CD14-positive monocyte (primary cell): ENCODE data around the gene PFN4. TPM values are rescaled to one million over a fixed set of nuclear protein-coding genes. Genes with fewer than 3 reads are reported as not detected.

Source experiments
- DNase-seq, 3 donors: peaks; one replicate each; pipeline ENCODE4 v3.0.0-alpha.2; 2011 to 2022
- H2AFZ ChIP-seq: 2 replicates; pipeline ENCODE4 v1.6.0; 2012; ENCODE audit warnings: mild to moderate bottlenecking, low read depth, low read length, inconsistent platforms; ENCODE audit not compliant: insufficient read depth, poor library complexity, severe bottlenecking
- H3K27ac ChIP-seq, 2 donors: 1 replicate in 1 of 2; 2 replicates in 1 of 2; pipeline ENCODE4 v1.5.1; 2012 to 2013; ENCODE audit warnings: low read length in 2 of 2, control low read depth in 1 of 2, inconsistent platforms in 1 of 2, low read depth in 1 of 2, mild to moderate bottlenecking in 1 of 2
- H3K27me3 ChIP-seq, 2 donors: one replicate each; pipeline versions ENCODE4 v1.6.0 to v1.6.1; 2011 to 2013; ENCODE audit warnings: low read length in 2 of 2; ENCODE audit not compliant: control insufficient read depth in 2 of 2, insufficient read depth in 2 of 2
- H3K36me3 ChIP-seq, 2 donors: replicated peaks in 1 of 2; 1 replicate in 1 of 2; 2 replicates in 1 of 2; pipeline versions ENCODE4 v1.5.1 to v1.6.1; 2012 to 2013; ENCODE audit warnings: low read length in 2 of 2, control low read depth in 1 of 2, inconsistent platforms in 1 of 2, mild to moderate bottlenecking in 1 of 2; ENCODE audit not compliant: insufficient read depth in 2 of 2, control insufficient read depth in 1 of 2
- H3K4me1 ChIP-seq, 2 donors: 1 replicate in 1 of 2; 2 replicates in 1 of 2; pipeline versions ENCODE4 v1.5.1 to v1.6.1; 2012 to 2013; ENCODE audit warnings: low read length in 2 of 2, control low read depth in 1 of 2, inconsistent platforms in 1 of 2, mild to moderate bottlenecking in 1 of 2, moderate library complexity in 1 of 2; ENCODE audit not compliant: insufficient read depth in 2 of 2, control insufficient read depth in 1 of 2
- H3K4me2 ChIP-seq: replicated peaks from 2 replicates; pipeline ENCODE3; 2012; ENCODE audit warnings: low read length, moderate library complexity, mild to moderate bottlenecking; ENCODE audit not compliant: poor library complexity, severe bottlenecking; ENCODE audit errors: extremely low read depth
- H3K4me3 ChIP-seq, 3 experiments: fragments of 200-600 bp in 1 of 3; sonication (generic) in 1 of 3; replicated peaks in 1 of 3; 1 replicate in 2 of 3; 2 replicates in 1 of 3; pipeline ENCODE4 v1.5.1; 2011 to 2013; ENCODE audit warnings: low read length in 3 of 3, mild to moderate bottlenecking in 3 of 3, control low read depth in 2 of 3, low read depth in 2 of 3, inconsistent platforms in 1 of 3, moderate library complexity in 1 of 3
- H3K79me2 ChIP-seq: 2 replicates; pipeline ENCODE4 v1.6.0; 2012; ENCODE audit warnings: mild to moderate bottlenecking, control low read depth, inconsistent platforms, low read length, moderate library complexity; ENCODE audit not compliant: insufficient read depth
- H3K9ac ChIP-seq: 2 replicates; pipeline ENCODE4 v1.6.0; 2017; ENCODE audit warnings: low read length, mild to moderate bottlenecking; ENCODE audit not compliant: insufficient read depth, poor library complexity, severe bottlenecking
- H3K9me3 ChIP-seq, 2 donors: replicated peaks in 1 of 2; 1 replicate in 1 of 2; 2 replicates in 1 of 2; pipeline versions ENCODE4 v1.5.1 to v1.6.1; 2012 to 2013; ENCODE audit warnings: low read length in 2 of 2, control low read depth in 1 of 2; ENCODE audit not compliant: control insufficient read depth in 1 of 2, insufficient read depth in 1 of 2
- H4K20me1 ChIP-seq: 2 replicates; pipeline ENCODE4 v1.6.0; 2012; ENCODE audit warnings: mild to moderate bottlenecking, low read length, control low read depth, moderate library complexity; ENCODE audit not compliant: insufficient read depth
- H3K27ac Mint-ChIP-seq, 7 donors: one replicate each; pipeline ENCODE4 v1.8.0; 2020; ENCODE audit warnings: mild to moderate bottlenecking in 7 of 7, mixed read lengths in 7 of 7, moderate library complexity in 6 of 7, inconsistent platforms in 2 of 7
- H3K27me3 Mint-ChIP-seq, 3 donors: one replicate each; pipeline ENCODE4 v1.8.0; 2021 to 2022; ENCODE audit warnings: low read depth in 3 of 3, mild to moderate bottlenecking in 3 of 3, mixed read lengths in 3 of 3, moderate library complexity in 3 of 3, inconsistent platforms in 1 of 3
- H3K36me3 Mint-ChIP-seq, 2 donors: one replicate each; pipeline ENCODE4 v1.8.0; 2020; ENCODE audit warnings: mixed read lengths in 2 of 2, inconsistent platforms in 1 of 2, mild to moderate bottlenecking in 1 of 2
- H3K4me1 Mint-ChIP-seq: one replicate; pipeline ENCODE4 v1.8.0; 2020; ENCODE audit warnings: mild to moderate bottlenecking, mixed read lengths
- H3K4me3 Mint-ChIP-seq, 2 donors: one replicate each; pipeline ENCODE4 v1.8.0; 2020; ENCODE audit warnings: mild to moderate bottlenecking in 2 of 2, mixed read lengths in 2 of 2, moderate library complexity in 1 of 2
- H3K9me3 Mint-ChIP-seq, 7 donors: one replicate each; pipeline ENCODE4 v1.8.0; 2020 to 2022; ENCODE audit warnings: mixed read lengths in 7 of 7, mild to moderate bottlenecking in 6 of 7, moderate library complexity in 6 of 7, inconsistent platforms in 2 of 7
- WGBS: methylation state at CpG from one replicate; pipeline ENCODE4 v1.1.5; 2013; ENCODE audit warnings: missing lambda C conversion rate; ENCODE audit not compliant: insufficient coverage; 5-methylcytosine and 5-hydroxymethylcytosine counted together
- intact Hi-C, 2 donors: fragments of 100-400 bp; cut with micrococcal nuclease; formaldehyde crosslinking; loops; one replicate each; pipeline versions ENCODE4 v1.15.0 to v1.15.1; 2023
- polyA plus RNA-seq, 3 donors: library from polyadenylated mRNA; depleted of rRNA in 1 of 3; unstranded in 2 of 3; stranded (reverse) in 1 of 3; fragments of 300-500 nt in 2 of 3; fragments of >200 nt in 1 of 3; fragmentation: Illumina TruSeq in 2 of 3; gene quantifications; 1 replicate in 2 of 3; 2 replicates in 1 of 3; pipeline ENCODE4 v1.2.3, GENCODE V29; 2012 to 2021
- TF ChIP-seq, protein P1 (sequence below): fragments of 200-600 bp; IDR thresholded peaks from one replicate; pipeline ENCODE4 v1.8.0; 2022; ENCODE audit warnings: antibody characterized with exemption, mild to moderate bottlenecking

The PFN4 gene
- polyA plus RNA-seq, 3 donors, result not detected

GRCh38 chr2:24123922-24124580, 917 bp upstream of the PFN4 start:
- Mint-ChIP-seq H3K9me3 (no peaks in the 10 kb centered on the region), H3K4me1 (peaks cover 15% of the 10 kb centered on the region), H3K27ac (peak overlapping the region in 6 of 7 donors; percentile 25 to 77 (median 60)), H3K27me3 (peaks cover 0 to 3% (median 0%) of the 10 kb centered on the region in 3 donors), H3K36me3 (peaks cover 6 to 12% of the 10 kb centered on the region in 2 donors), H3K4me3 (peak overlapping the region; percentile 83 to 88)
- Histone ChIP-seq H3K9ac (peak overlapping the region; percentile 67), H3K4me1 (peaks cover 14 to 16% of the 10 kb centered on the region in 2 donors), H3K9me3 (no peaks in the 10 kb centered on the region), H3K27ac (peak overlapping the region; percentile 28 to 50), H3K79me2 (no peaks in the 10 kb centered on the region), H3K4me2 (peak overlapping the region; percentile 96), H3K4me3 (peak overlapping the region; percentile 65 to 83 (median 72)), H4K20me1 (no peaks in the 10 kb centered on the region), H2AFZ (peak overlapping the region; percentile 87), H3K27me3 (no peaks in the 10 kb centered on the region), H3K36me3 (no peaks in the 10 kb centered on the region)
- no peak for DNase-seq
- TF ChIP-seq, protein P1, sequence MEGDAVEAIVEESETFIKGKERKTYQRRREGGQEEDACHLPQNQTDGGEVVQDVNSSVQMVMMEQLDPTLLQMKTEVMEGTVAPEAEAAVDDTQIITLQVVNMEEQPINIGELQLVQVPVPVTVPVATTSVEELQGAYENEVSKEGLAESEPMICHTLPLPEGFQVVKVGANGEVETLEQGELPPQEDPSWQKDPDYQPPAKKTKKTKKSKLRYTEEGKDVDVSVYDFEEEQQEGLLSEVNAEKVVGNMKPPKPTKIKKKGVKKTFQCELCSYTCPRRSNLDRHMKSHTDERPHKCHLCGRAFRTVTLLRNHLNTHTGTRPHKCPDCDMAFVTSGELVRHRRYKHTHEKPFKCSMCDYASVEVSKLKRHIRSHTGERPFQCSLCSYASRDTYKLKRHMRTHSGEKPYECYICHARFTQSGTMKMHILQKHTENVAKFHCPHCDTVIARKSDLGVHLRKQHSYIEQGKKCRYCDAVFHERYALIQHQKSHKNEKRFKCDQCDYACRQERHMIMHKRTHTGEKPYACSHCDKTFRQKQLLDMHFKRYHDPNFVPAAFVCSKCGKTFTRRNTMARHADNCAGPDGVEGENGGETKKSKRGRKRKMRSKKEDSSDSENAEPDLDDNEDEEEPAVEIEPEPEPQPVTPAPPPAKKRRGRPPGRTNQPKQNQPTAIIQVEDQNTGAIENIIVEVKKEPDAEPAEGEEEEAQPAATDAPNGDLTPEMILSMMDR, result no peak
- 11% methylated on average over 5 of the region's 9 CpGs for WGBS
- intact Hi-C loops, result no loop called here

DNA sequence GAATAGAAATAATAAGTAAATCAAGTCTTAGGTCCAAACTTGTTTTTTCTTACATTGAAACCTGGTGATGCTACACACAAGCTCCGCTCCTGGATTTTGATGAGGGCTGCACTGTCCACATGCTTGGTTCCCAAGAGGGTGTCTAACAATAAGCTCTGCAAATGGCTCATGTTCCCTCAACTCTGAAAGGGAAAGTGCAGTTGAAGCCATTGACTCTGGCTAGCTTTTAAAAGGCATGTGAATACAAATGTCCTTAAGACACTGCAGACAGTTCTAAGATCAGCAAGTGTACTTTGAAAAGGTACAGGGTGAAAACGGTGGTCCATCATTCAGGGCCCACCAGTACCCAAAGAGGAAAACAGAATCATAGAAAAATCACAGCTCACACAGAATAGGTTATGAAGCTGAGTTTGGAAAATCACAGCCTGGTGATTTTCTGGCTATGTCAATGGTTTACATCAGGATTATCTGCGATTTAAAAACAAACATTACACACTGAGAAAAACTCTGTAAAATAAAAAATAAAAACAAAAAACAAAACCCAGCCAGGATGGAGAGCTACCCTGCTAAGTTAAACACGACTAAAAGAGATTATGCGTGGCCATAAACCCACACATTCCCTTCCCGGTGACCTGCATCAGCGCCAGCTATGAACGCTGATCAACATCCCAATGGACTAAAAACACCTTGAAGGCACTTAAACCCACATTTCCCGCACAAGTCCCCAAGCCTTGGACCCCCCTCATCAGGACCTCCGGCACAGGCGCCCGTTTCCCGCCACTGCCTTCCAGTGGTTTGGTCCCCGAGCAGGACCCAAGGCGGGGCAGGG, 554 bp downstream of the PFN4 start:
- H3K9me3 Mint-ChIP-seq, result no peaks in the 10 kb centered on the region

More for the DNA sequence above, 554 bp downstream of the PFN4 start:
- peak overlapping the region; percentile 67 for H3K9ac ChIP-seq
- H2AFZ ChIP-seq, result peak overlapping the region; percentile 87
- Mint-ChIP-seq H3K27ac (peak overlapping the region in 2 of 7 donors; percentile 45 to 60), H3K4me3 (peak overlapping the region; percentile 78 to 85), H3K4me1 (peaks cover 15% of the 10 kb centered on the region), H3K36me3 (peaks cover 3% of the 10 kb centered on the region in 2 donors), H3K27me3 (peaks cover 0 to 3% (median 0%) of the 10 kb centered on the region in 3 donors)
- H3K9me3 ChIP-seq, result no peaks in the 10 kb centered on the region
- WGBS, result 8% methylated on average over 11 of the region's 15 CpGs
- DNase-seq, result no peak
- H3K36me3 ChIP-seq, result no peaks in the 10 kb centered on the region
- H4K20me1 ChIP-seq, result no peaks in the 10 kb centered on the region
- TF ChIP-seq, protein P1, result no peak
- H3K4me3 ChIP-seq, result peak overlapping the region; percentile 72 to 83 (median 75)
- peak overlapping the region in 1 of 2 donors; percentile 50 for H3K27ac ChIP-seq
- H3K4me2 ChIP-seq, result peak overlapping the region; percentile 96
- intact Hi-C loops, result no loop called here
- H3K79me2 ChIP-seq, result no peaks in the 10 kb centered on the region
- peaks cover 14 to 16% of the 10 kb centered on the region in 2 donors for H3K4me1 ChIP-seq
- H3K27me3 ChIP-seq, result no peaks in the 10 kb centered on the region
